ENCODE measurements around the gene DNAJC1.

DNA sequence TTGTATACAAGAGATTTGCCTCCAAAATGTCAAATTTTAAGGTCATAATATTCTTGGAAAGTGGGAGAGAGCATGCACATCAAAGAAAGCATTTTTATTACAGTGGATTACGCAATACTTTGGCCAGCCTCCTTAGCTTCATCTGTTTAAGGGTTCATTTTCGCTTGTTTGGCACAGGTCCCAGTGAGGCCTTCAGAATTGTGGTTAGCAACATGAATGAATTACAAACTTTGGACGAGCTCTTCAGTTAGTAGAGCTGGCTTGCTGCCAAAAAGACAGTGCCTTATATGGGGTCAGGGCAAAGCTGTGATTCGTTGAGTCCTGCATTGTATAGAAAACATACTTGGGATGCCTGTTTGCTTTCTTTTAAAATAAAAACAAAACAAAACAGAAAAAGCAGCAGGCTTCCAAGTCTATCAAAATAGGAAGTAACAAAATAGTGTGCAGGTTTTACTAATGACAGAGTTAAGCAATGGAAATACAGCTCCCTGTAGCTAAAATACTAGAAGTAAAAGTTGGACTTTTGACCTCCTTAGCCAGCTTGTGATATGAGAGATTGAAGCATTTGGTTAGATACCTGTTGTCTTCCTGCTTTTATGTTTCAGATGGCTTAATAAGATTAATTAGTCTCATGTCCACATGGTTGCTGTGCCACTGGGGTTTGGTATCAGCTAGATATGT is 278.7 kb downstream of the DNAJC1 start:
- no peak for TF ChIP-seq PAX5 (IDR thresholded peaks at IDR 0.05; ENCODE audit: insufficient read depth, low read length, severe bottlenecking)
- TF ChIP-seq POLR2A (IDR thresholded peaks at IDR 0.05; ENCODE audit: low read depth, low read length) = no peak
- no peak for TF ChIP-seq POLR2AphosphoS5 (IDR thresholded peaks at IDR 0.05; ENCODE audit: low read depth, low read length)
- no peak for TF ChIP-seq TAF1 (IDR thresholded peaks at IDR 0.05; ENCODE audit: low read depth, low read length)
- no peak for TF ChIP-seq POU2F2 (IDR thresholded peaks at IDR 0.05; ENCODE audit: low read depth, low read length)

All from GM12891 (cell line).